NCI-H2029 (cell line): ENCODE measurements around the gene BOK.
"Not testable (repeated sequence)": the region's sequence is repeated elsewhere in the genome, so short reads cannot be mapped to it uniquely, and the experiment has no call there.

Source experiments
- DNase-seq: peaks from one replicate; lab custom pipeline; 2025; lab: John Stamatoyannopoulos, UW

The BOK gene

GRCh38 chr2:241573741-241574140, 15.2 kb downstream of the BOK start:
- DNase-seq, result no peak

GRCh38 chr2:241574911-241575623, 16.5 kb downstream of the BOK start:
- no peak for DNase-seq

- DNase-seq, result no peak
These were observed 17.2 kb downstream of the BOK start for GRCh38 chr2:241575624-241576292.

- no peak for DNase-seq
These were observed 17.7 kb downstream of the BOK start for GRCh38 chr2:241576293-241576654.

GRCh38 chr2:241577413-241578122, 19.0 kb downstream of the BOK start:
- no peak for DNase-seq

GRCh38 chr2:241579281-241579680, 20.7 kb downstream of the BOK start:
- no peak for DNase-seq

- no peak for DNase-seq
These were observed 23.8 kb downstream of the BOK start for GRCh38 chr2:241582328-241582727.

- DNase-seq, result no peak
These were observed 24.3 kb downstream of the BOK start for GRCh38 chr2:241582806-241583205.

GRCh38 chr2:241584436-241584835, 25.9 kb downstream of the BOK start:
- no peak for DNase-seq

GRCh38 chr2:241586564-241587264, 28.2 kb downstream of the BOK start:
- DNase-seq, result no peak

- not testable (repeated sequence) for DNase-seq
These were observed 31.3 kb downstream of the BOK start for GRCh38 chr2:241589863-241590262.

- not testable (repeated sequence) for DNase-seq
These were observed 32.2 kb downstream of the BOK start for GRCh38 chr2:241590496-241591455.

- DNase-seq, result no peak
These were observed 33.7 kb downstream of the BOK start for GRCh38 chr2:241592126-241592845.

GRCh38 chr2:241593271-241593670, 34.7 kb downstream of the BOK start:
- no peak for DNase-seq

- no peak for DNase-seq
These were observed 37.1 kb downstream of the BOK start for GRCh38 chr2:241595600-241596140.

- DNase-seq, result no peak
These were observed 39.0 kb downstream of the BOK start for GRCh38 chr2:241597561-241597960.

GRCh38 chr2:241598061-241598460, 39.5 kb downstream of the BOK start:
- DNase-seq, result no peak

GRCh38 chr2:241598487-241598886, 39.9 kb downstream of the BOK start:
- DNase-seq, result no peak

GRCh38 chr2:241599615-241600014, 41.1 kb downstream of the BOK start:
- no peak for DNase-seq

GRCh38 chr2:241601841-241602240, 43.3 kb downstream of the BOK start:
- no peak for DNase-seq
